K562 (cell line): ENCODE results near the gene FNDC11. TPM values are rescaled to one million over a fixed set of nuclear protein-coding genes. Genes with fewer than 3 reads are reported as not detected.

Experiments
- ATAC-seq: fragments of 200-7000 bp; cut with Tn5 transposase; 3 replicates; pipeline ENCODE4 v1.9.1; 2020; ENCODE audit warnings: moderate library complexity
- BruUV-seq: library from RNA; stranded (reverse); fragments of 400-500 nt; replicated peaks from 2 replicates; lab custom pipeline; 2021; lab: Mats Ljungman, UMichigan
- CTCF ChIA-PET: fragments of 300-600 bp; formaldehyde crosslinking; extraction: SDS; loops from one replicate; lab custom pipeline; 2021; ENCODE audit warnings: low intra/inter-chr PET ratio; lab: Yijun Ruan, JAX
- POLR2A ChIA-PET: fragments of 300-600, 350-650 bp; sonication (Branson Sonifier 250); formaldehyde crosslinking; extraction: SDS; loops from one replicate; lab custom pipeline; 2021; ENCODE audit warnings: antibody characterized with exemption, inconsistent platforms; lab: Yijun Ruan, JAX
- DNase-seq, 4 experiments: peaks; one replicate each; pipeline versions ENCODE4 v3.0.0 to v3.0.0-alpha.2; 2011 to 2018; ENCODE audit warnings: low spot score in 3 of 4, mixed read lengths in 3 of 4; ENCODE audit errors: extremely low read depth in 1 of 4
- FAIRE-seq: peaks from 2 replicates; lab custom pipeline; 2011; peaks lifted over from hg19 to GRCh38; lab: Jason Lieb, UNC
- H2AFZ ChIP-seq: 2 replicates; pipeline ENCODE4 v1.6.0; 2011; ENCODE audit warnings: low read depth, low read length, control low read depth, inconsistent platforms
- H3K27ac ChIP-seq: fragments of 200-600 bp; 3 replicates; pipeline ENCODE4 v1.8.0; 2011; ENCODE audit warnings: low read depth, mild to moderate bottlenecking, control low read depth, inconsistent platforms, low read length, moderate library complexity, mixed read lengths; ENCODE audit errors: extremely low read depth
- H3K27me3 ChIP-seq, 2 experiments: fragments of 300-600 bp in 1 of 2; 2 replicates in 1 of 2; 3 replicates in 1 of 2; pipeline versions ENCODE4 v1.6.0 to v1.8.0; 2011; ENCODE audit warnings: inconsistent platforms in 2 of 2, low read length in 2 of 2, mild to moderate bottlenecking in 1 of 2, mixed read lengths in 1 of 2, moderate library complexity in 1 of 2; ENCODE audit not compliant: control insufficient read depth in 2 of 2, insufficient read depth in 2 of 2
- H3K36me3 ChIP-seq: fragments of 300-600 bp; 3 replicates; pipeline ENCODE4 v1.8.0; 2011; ENCODE audit warnings: mild to moderate bottlenecking, low read length, inconsistent platforms; ENCODE audit not compliant: control insufficient read depth, insufficient read depth
- H3K4me1 ChIP-seq, 2 experiments: fragments of 200-600 bp in 1 of 2; replicated peaks in 1 of 2; 2 replicates in 1 of 2; 3 replicates in 1 of 2; pipeline versions ENCODE4 v1.5.1 to v1.8.0; 2011; ENCODE audit warnings: inconsistent platforms in 2 of 2, low read length in 2 of 2, mild to moderate bottlenecking in 1 of 2, mixed read lengths in 1 of 2, moderate library complexity in 1 of 2; ENCODE audit not compliant: control insufficient read depth in 2 of 2, insufficient read depth in 2 of 2
- H3K4me2 ChIP-seq: 2 replicates; pipeline ENCODE4 v1.6.1; 2011; ENCODE audit warnings: low read length, control low read depth, inconsistent platforms, mixed read lengths; ENCODE audit not compliant: insufficient read depth
- H3K4me3 ChIP-seq: fragments of 200-600 bp; sonication (generic), shearing (Covaris generic); 2 replicates; pipeline ENCODE4 v1.5.1; 2016; ENCODE audit warnings: control low read depth, inconsistent platforms
- H3K79me2 ChIP-seq: fragments of 200-600 bp; 3 replicates; pipeline ENCODE4 v1.8.0; 2011; ENCODE audit warnings: low read length, inconsistent platforms; ENCODE audit not compliant: control insufficient read depth, insufficient read depth
- H3K9ac ChIP-seq, 2 experiments: 2 replicates each; pipeline versions ENCODE4 v1.6.0 to v1.6.1; 2011; ENCODE audit warnings: low read depth in 2 of 2, low read length in 2 of 2, control low read depth in 1 of 2, inconsistent platforms in 1 of 2, mild to moderate bottlenecking in 1 of 2, mixed read lengths in 1 of 2; ENCODE audit not compliant: insufficient read depth in 1 of 2
- H3K9me1 ChIP-seq: one replicate; pipeline ENCODE4 v1.6.0; 2011; ENCODE audit warnings: inconsistent platforms, mild to moderate bottlenecking, low read length, moderate library complexity; ENCODE audit not compliant: control insufficient read depth, insufficient read depth
- H3K9me3 ChIP-seq: replicated peaks from 2 replicates; pipeline ENCODE4 v1.5.1; 2011; ENCODE audit warnings: low read depth, low read length, inconsistent platforms; ENCODE audit not compliant: control insufficient read depth, insufficient read depth
- H4K20me1 ChIP-seq: replicated peaks from 2 replicates; pipeline ENCODE4 v1.6.1; 2011; ENCODE audit warnings: low read length, inconsistent platforms, mixed read lengths; ENCODE audit not compliant: control insufficient read depth, insufficient read depth
- COPS2 ChIP-seq: fragments of 450-650 bp; conservative IDR thresholded peaks from 2 replicates; pipeline ENCODE4 v1.6.1; 2016; ENCODE audit warnings: mild to moderate bottlenecking, moderate library complexity
- KLF6 ChIP-seq: fragments of 250-450 bp; sonication (Bioruptor Pico); IDR thresholded peaks from 2 replicates; pipeline ENCODE4 v1.4.0; 2020; ENCODE audit warnings: mild to moderate bottlenecking, moderate library complexity, borderline replicate concordance
- PRDM10 ChIP-seq: fragments of 450-650 bp; IDR thresholded peaks from 2 replicates; pipeline ENCODE4 v1.6.1; 2018; ENCODE audit not compliant: partially characterized antibody
- ZBTB40 ChIP-seq, 2 experiments: fragments of 450-650 bp in 1 of 2; sonication (generic) in 1 of 2; formaldehyde crosslinking in 1 of 2; IDR thresholded peaks; 2 replicates each; pipeline versions ENCODE4 v1.7.1 to v1.9.0; 2016 to 2022; ENCODE audit warnings: inconsistent platforms in 1 of 2, mild to moderate bottlenecking in 1 of 2, missing genetic modification reagents in 1 of 2
- ZBTB7A ChIP-seq: IDR thresholded peaks from 2 replicates; pipeline ENCODE4 v1.6.1; 2011; ENCODE audit warnings: low read depth, mild to moderate bottlenecking, low read length, moderate library complexity, borderline replicate concordance; ENCODE audit not compliant: control insufficient read depth
- WGBS: fragments of 100-300 bp; shearing (Covaris generic); methylation state at CpG from one replicate; pipeline ENCODE4 v1.1.6; 2016; ENCODE audit warnings: low coverage, mixed read lengths; ENCODE audit not compliant: insufficient coverage; ENCODE audit errors: missing lambda C conversion rate; 5-methylcytosine and 5-hydroxymethylcytosine counted together
- in situ Hi-C: fragments of 300-500 bp; cut with MboI; formaldehyde crosslinking; loops from 4 replicates; pipeline ENCODE4 v1.15.0; 2018; ENCODE audit warnings: inconsistent platforms, mixed read lengths
- intact Hi-C: fragments of 100-400 bp; cut with micrococcal nuclease; formaldehyde crosslinking; loops from 2 replicates; pipeline ENCODE4 v1.14.2; 2022
- polyA plus RNA-seq, 8 experiments: library from polyadenylated mRNA; depleted of rRNA in 4 of 8; stranded (reverse) in 5 of 8; unstranded in 3 of 8; fragments of >200 nt; fragmentation: Nextera tagmentation in 2 of 8; fragmentation: Illumina TruSeq in 1 of 8; extraction: Ambion mirVana in 2 of 8; extraction: Trizol in 1 of 8; gene quantifications; 2 replicates each; pipeline versions ENCODE4 v1.2.1 to v1.2.3, GENCODE V29; 2011 to 2014; ENCODE audit warnings: inconsistent platforms in 1 of 8, missing spikeins in 1 of 8
- total RNA-seq, 7 experiments: library from RNA; depleted of rRNA in 6 of 7; stranded (reverse); fragments of >200 nt in 6 of 7; fragmentation: Illumina TruSeq in 2 of 7; extraction: Trizol in 2 of 7; gene quantifications; 2 replicates each; pipeline versions ENCODE4 v1.2.1 to v1.2.3, GENCODE V29; 2011 to 2021; ENCODE audit warnings: low replicate concordance in 1 of 7

The FNDC11 gene
- total and polyA plus RNA-seq, 9 of the 15 experiments (the other 6 are each of a cell fraction or from before 2014, with no cell fraction given): 0.08 to 2.3 (median 0.64) TPM; not detected in 2

- Histone ChIP-seq H3K4me3 (peak overlapping the region; percentile 85), H3K9me3 (peaks cover 7% of the 10 kb centered on the region), H3K4me1 (peaks cover 10 to 57% of the 10 kb centered on the region in 2 experiments), H3K36me3 (peaks cover 23% of the 10 kb centered on the region; the same call in 2 of the 3 replicates), H3K4me2 (peak overlapping the region; percentile 66), H3K27ac (peak overlapping the region; percentile 96; the same call in 1 of the 3 replicates), H3K79me2 (peaks cover 14% of the 10 kb centered on the region), H3K9ac (peak overlapping the region; percentile 53 to 98; a peak in 3 of 4 replicates), H3K27me3 (peaks cover 29 to 39% of the 10 kb centered on the region in 2 experiments), H4K20me1 (no peaks in the 10 kb centered on the region), H3K9me1 (no peaks in the 10 kb centered on the region), H2AFZ (peak overlapping the region; percentile 74)
- ATAC-seq: peak; percentile 59
- no peak for FAIRE-seq
- in situ Hi-C loops: no loop called here
- peak; percentile 66 to 75 (median 72) for DNase-seq
- ChIA-PET POLR2A (interaction anchor here (0.6 to 1.5 kb wide), 11 partner anchors 10 to 179 kb away, joined by 3 to 19 read pairs (median 4); no protein-coding TSS in a partner anchor), CTCF (interaction anchor here (1.0 kb wide), 1 partner anchor 24 kb away, joined by 5 read pairs; no protein-coding TSS in a partner anchor)
- TSS peak; percentile 70 for BruUV-seq
- WGBS: 9% methylated on average over 33 of the region's 72 CpGs
- intact Hi-C loops: no loop called here
- TF ChIP-seq KLF6: no peak
- TF ChIP-seq ZBTB40 (IDR thresholded peaks at IDR 0.05): peak; percentile 63; the same call in 1 of the 2 replicates
- TF ChIP-seq ZBTB40 (CRISPR knock-in tag; IDR thresholded peaks at IDR 0.05): no peak
- TF ChIP-seq COPS2: no peak
- TF ChIP-seq PRDM10: peak; percentile 44
- TF ChIP-seq ZBTB7A: peak; percentile 26; the same call in 1 of the 2 replicates
These were observed 34.1 kb upstream of the FNDC11 start for GRCh38 chr20:63519668-63520503.
